Adrenal gland (tissue), 12 donors: ENCODE results near the gene ARSI. TPM values are rescaled to one million over a fixed set of nuclear protein-coding genes. Genes with fewer than 3 reads are reported as not detected.

Experiments used
- DNase-seq, 7 donors: peaks; one replicate each; pipeline ENCODE4 v3.0.0-alpha.2; 2019 to 2020
- H3K27ac ChIP-seq, 5 donors: fragments of 200-600 bp; sonication (generic) in 4 of 5; 1 replicate in 3 of 5; 2 replicates in 2 of 5; pipeline versions ENCODE4 v1.5.1 to v1.8.0; 2016 to 2020; ENCODE audit warnings: mild to moderate bottlenecking in 1 of 5
- H3K27me3 ChIP-seq: fragments of 200-600 bp; 2 replicates; pipeline ENCODE4 v1.8.0; 2021
- H3K36me3 ChIP-seq, 2 donors: fragments of 200-600 bp; replicated peaks in 1 of 2; 1 replicate in 1 of 2; 2 replicates in 1 of 2; pipeline versions ENCODE4 v1.5.1 to v1.8.0; 2018 to 2022
- H3K4me1 ChIP-seq, 2 donors: fragments of 200-600 bp; replicated peaks in 1 of 2; 1 replicate in 1 of 2; 2 replicates in 1 of 2; pipeline versions ENCODE4 v1.5.1 to v1.8.0; 2018 to 2021
- H3K4me3 ChIP-seq, 4 donors: fragments of 200-600 bp; sonication (generic) in 3 of 4; one replicate each; pipeline ENCODE4 v1.5.1; 2016 to 2018
- H3K9me3 ChIP-seq, 3 donors: fragments of 200-600 bp; sonication (generic) in 1 of 3; replicated peaks in 1 of 3; 1 replicate in 2 of 3; 2 replicates in 1 of 3; pipeline versions ENCODE4 v1.5.1 to v1.8.0; 2016 to 2021
- POLR2A ChIP-seq, 2 donors: fragments of 450-650 bp; IDR thresholded peaks; one replicate each; pipeline ENCODE4 v1.6.1; 2017; ENCODE audit warnings: antibody characterized with exemption in 2 of 2, mild to moderate bottlenecking in 2 of 2, moderate library complexity in 1 of 2
- WGBS, 4 donors: extraction: QIAGEN DNeasy Blood & Tissue Kit in 2 of 4; methylation state at CpG; one replicate each; pipeline versions ENCODE4 v1.1.5 to v1.1.7; 2013 to 2017; 5-methylcytosine and 5-hydroxymethylcytosine counted together
- intact Hi-C, 2 donors: fragments of 100-400 bp; cut with DNase I; formaldehyde crosslinking; loops; one replicate each; pipeline versions ENCODE4 v1.14.1 to v1.15.0; 2022 to 2023
- polyA plus RNA-seq, 3 donors: library from polyadenylated mRNA; stranded (reverse); fragments of 200-250 nt in 2 of 3; fragments of 350-450 nt in 1 of 3; fragmentation: Illumina TruSeq in 1 of 3; extraction: RNeasy Lipid Tissue Mini Kit (QIAGEN cat#74804) in 1 of 3; gene quantifications; one replicate each; pipeline ENCODE4 v1.2.3, GENCODE V29; 2013 to 2014
- total RNA-seq, 9 donors: library from RNA; depleted of rRNA in 4 of 9; stranded (reverse); fragments of >200 nt in 4 of 9; fragments of 120-200 nt in 1 of 9; fragmentation: NEBNext Ultra II Directional in 1 of 9; extraction: Animal tissue kit (Norgen Biotek cat#: 25700) in 1 of 9; gene quantifications; one replicate each; pipeline versions ENCODE4 v1.1.0 to v1.2.4, GENCODE V29; 2013 to 2023
- TF ChIP-seq, protein P1 (sequence below), 6 experiments: fragments of 450-650 bp in 4 of 6; fragments of 200-600 bp in 2 of 6; sonication (generic) in 1 of 6; IDR thresholded peaks; 1 replicate in 5 of 6; 2 replicates in 1 of 6; pipeline versions ENCODE4 v1.5.1 to v1.8.0; 2016 to 2021; ENCODE audit warnings: antibody characterized with exemption in 6 of 6, mild to moderate bottlenecking in 2 of 6, moderate library complexity in 1 of 6
- donor health status: healthy with polysubstance abuse.
- donor health status: Bipolar disorder and iron deficiency.
- donor health status: DM: yes; HTN: yes; CAD: no.
- donor health status: DM: no; HTN: no; CAD: no.
- donor health status: DM: no; HTN: no; CAD: no.
- donor health status: DM: yes; HTN: yes; CAD: no.

ARSI gene
- total and polyA plus RNA-seq, 12 donors, result 0.12 to 0.96 (median 0.39) TPM; not detected in 2

DNA sequence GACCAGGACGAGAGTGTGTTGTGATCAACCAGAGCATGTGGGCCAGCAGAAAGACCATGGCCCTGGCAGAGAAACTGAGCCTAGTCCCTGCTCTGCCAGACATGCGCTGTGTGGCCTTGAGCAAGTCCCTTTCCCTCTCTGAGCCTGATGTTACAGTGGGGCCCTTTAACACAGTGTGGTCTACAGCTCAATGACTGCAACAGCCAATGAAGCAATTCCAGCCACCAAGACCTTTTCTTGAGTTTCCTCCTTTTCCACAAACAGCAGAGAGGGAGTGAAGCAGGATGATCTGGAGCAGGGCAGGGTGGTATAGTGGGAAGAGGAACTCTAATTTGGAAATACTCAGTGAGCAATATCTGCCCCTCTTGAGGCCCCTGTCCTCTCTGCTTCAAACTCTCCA, 25.8 kb upstream of the ARSI start:
- Histone ChIP-seq H3K4me1 (no peaks in the 10 kb centered on the region), H3K27me3 (no peaks in the 10 kb centered on the region), H3K4me3 (no peak overlapping the region), H3K36me3 (no peaks in the 10 kb centered on the region), H3K27ac (no peak overlapping the region), H3K9me3 (no peaks in the 10 kb centered on the region)
- no peak for DNase-seq
- WGBS, 4 donors, result 63 to 100% (median 94%) methylated on average over 1 to 2 of the region's 2 CpGs
- intact Hi-C loops, result no loop called here
- no peak for TF ChIP-seq POLR2A (IDR thresholded peaks at IDR 0.05)
- TF ChIP-seq, protein P1, sequence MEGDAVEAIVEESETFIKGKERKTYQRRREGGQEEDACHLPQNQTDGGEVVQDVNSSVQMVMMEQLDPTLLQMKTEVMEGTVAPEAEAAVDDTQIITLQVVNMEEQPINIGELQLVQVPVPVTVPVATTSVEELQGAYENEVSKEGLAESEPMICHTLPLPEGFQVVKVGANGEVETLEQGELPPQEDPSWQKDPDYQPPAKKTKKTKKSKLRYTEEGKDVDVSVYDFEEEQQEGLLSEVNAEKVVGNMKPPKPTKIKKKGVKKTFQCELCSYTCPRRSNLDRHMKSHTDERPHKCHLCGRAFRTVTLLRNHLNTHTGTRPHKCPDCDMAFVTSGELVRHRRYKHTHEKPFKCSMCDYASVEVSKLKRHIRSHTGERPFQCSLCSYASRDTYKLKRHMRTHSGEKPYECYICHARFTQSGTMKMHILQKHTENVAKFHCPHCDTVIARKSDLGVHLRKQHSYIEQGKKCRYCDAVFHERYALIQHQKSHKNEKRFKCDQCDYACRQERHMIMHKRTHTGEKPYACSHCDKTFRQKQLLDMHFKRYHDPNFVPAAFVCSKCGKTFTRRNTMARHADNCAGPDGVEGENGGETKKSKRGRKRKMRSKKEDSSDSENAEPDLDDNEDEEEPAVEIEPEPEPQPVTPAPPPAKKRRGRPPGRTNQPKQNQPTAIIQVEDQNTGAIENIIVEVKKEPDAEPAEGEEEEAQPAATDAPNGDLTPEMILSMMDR (IDR thresholded peaks at IDR 0.05), result no peak

DNA sequence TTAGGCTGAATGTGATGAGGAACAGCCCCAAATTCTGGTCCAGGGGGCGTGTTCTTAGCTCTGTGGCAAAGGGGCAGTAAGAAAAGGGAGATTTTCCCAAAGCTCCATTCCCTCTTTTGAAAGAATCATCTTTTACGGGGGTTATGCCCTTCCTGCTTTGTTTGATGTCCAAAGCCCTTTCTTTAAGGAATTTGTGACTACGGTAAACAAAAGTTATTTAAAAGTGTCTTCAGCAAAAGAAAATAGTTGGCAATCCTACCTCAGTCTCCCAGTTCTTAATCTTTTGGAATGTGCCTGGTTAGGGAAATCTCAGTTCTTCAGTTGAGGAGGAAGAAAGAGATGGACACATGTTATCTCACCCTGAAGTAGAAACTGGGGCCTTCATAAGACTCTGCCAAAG, 24.4 kb upstream of the ARSI start:
- Histone ChIP-seq H3K9me3 (no peaks in the 10 kb centered on the region), H3K4me1 (no peaks in the 10 kb centered on the region), H3K27me3 (no peaks in the 10 kb centered on the region), H3K4me3 (no peak overlapping the region), H3K27ac (no peak overlapping the region), H3K36me3 (no peaks in the 10 kb centered on the region)
- intact Hi-C loops, result no loop called here
- WGBS, 4 donors, result 78 to 85% (median 83%) methylated on average over 3 of the region's 3 CpGs
- no peak for TF ChIP-seq POLR2A (IDR thresholded peaks at IDR 0.05)
- TF ChIP-seq, protein P1 (IDR thresholded peaks at IDR 0.05), result no peak
- DNase-seq, result no peak

DNA sequence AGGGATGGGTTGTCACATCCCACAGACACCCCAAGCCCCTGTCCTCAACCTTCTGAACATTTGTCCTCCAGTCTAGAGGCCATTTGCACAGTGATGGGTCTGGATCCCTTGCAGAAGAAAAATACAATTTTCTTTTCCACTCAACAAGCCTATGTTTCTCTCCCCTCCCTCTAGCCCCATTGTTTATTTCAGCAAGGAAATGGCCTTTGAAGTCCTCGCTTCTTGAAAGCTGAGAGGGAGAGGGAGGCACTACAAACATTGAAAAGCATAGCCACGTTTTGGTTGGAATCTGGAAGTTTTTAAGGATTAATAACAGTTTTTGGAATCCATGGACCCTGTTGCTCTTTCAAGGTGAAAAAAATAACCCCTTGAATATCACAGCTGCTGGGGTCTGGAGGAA, 24.0 kb upstream of the ARSI start:
- Histone ChIP-seq H3K27ac (no peak overlapping the region), H3K27me3 (no peaks in the 10 kb centered on the region), H3K9me3 (no peaks in the 10 kb centered on the region), H3K4me3 (no peak overlapping the region), H3K4me1 (no peaks in the 10 kb centered on the region), H3K36me3 (no peaks in the 10 kb centered on the region)
- 70 to 80% (median 75%) methylated on average over 2 of the region's 2 CpGs for WGBS, 4 donors
- intact Hi-C loops, result no loop called here
- no peak for DNase-seq
- no peak for TF ChIP-seq POLR2A (IDR thresholded peaks at IDR 0.05)
- TF ChIP-seq, protein P1 (IDR thresholded peaks at IDR 0.05), result no peak

DNA sequence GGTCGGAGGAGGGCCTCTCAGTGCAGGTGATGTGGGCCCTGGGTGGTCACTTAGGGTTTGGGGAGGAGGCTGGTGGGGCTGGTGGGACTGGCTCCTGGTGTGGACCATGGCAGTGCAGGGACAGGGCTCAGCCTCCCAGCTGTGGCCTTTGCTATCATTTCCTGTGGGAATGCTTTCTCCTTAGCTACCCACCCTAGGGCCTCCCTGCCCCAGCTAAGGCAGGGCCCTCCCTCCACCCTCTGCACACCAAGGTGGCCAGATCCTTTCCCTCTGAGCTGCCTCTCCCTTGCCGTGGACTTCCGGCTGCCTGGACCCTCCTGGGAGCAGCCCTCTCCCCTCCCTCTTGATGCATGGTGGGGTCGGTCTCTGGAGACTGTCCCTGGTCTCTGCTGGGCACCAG, 22.7 kb upstream of the ARSI start:
- Histone ChIP-seq H3K9me3 (no peaks in the 10 kb centered on the region), H3K36me3 (no peaks in the 10 kb centered on the region), H3K27me3 (no peaks in the 10 kb centered on the region), H3K27ac (no peak overlapping the region), H3K4me3 (no peak overlapping the region), H3K4me1 (peaks cover 0 to under 1% of the 10 kb centered on the region in 2 donors)
- WGBS, 4 donors, result 83 to 94% (median 90%) methylated on average over 4 of the region's 4 CpGs
- no peak for DNase-seq
- TF ChIP-seq POLR2A (IDR thresholded peaks at IDR 0.05), result no peak
- TF ChIP-seq, protein P1 (IDR thresholded peaks at IDR 0.05), result no peak
- intact Hi-C loops, result no loop called here
